ENCODE results near the gene NCOA1. TPM values are rescaled to one million over a fixed set of nuclear protein-coding genes. Genes with fewer than 3 reads are reported as not detected.
"Not testable (repeated sequence)": the region's sequence is repeated elsewhere in the genome, so short reads cannot be mapped to it uniquely, and the experiment has no call there.

NCOA1 gene
- total RNA-seq, 1 experiment from 2014 or later, result 11.6 TPM

GRCh38 chr2:24533574-24533973 lies 42.5 kb downstream of the NCOA1 start:
- H3K4me2 ChIP-seq; H3K4me3 ChIP-seq; POLR2A ChIA-PET (ENCODE audit: unreplicated experiment); H3K27me3 ChIP-seq (ENCODE audit: insufficient read depth, low read depth); H4K20me1 ChIP-seq (ENCODE audit: insufficient read depth); CTCF ChIA-PET; H3K27ac ChIP-seq; intact Hi-C loops (cut with micrococcal nuclease; ENCODE audit: unreplicated experiment); DNase-seq; H3K9me3 ChIP-seq (ENCODE audit: insufficient read depth, low read depth); H3K36me3 ChIP-seq (ENCODE audit: low read depth); BruUV-seq (replicated peaks); H3K79me2 ChIP-seq (ENCODE audit: low read depth); H3K9me2 ChIP-seq (ENCODE audit: insufficient read depth); H3K4me1 ChIP-seq (replicated peaks; ENCODE audit: insufficient read depth); H3F3A ChIP-seq (ENCODE audit: insufficient read depth, low read depth); H2AFZ ChIP-seq: not testable (repeated sequence)

GRCh38 chr2:24538720-24539119 lies 47.7 kb downstream of the NCOA1 start:
- POLR2A ChIA-PET (ENCODE audit: unreplicated experiment), result no interaction called here
- no peak for DNase-seq
- no peaks in the 10 kb centered on the region for H3K36me3 ChIP-seq (ENCODE audit: low read depth)
- no peak for TF ChIP-seq CTCF (conservative IDR thresholded peaks at IDR 0.05)
- TF ChIP-seq EZH2 (IDR thresholded peaks at IDR 0.05; ENCODE audit: low read depth), result no peak
- intact Hi-C loops (cut with micrococcal nuclease; ENCODE audit: unreplicated experiment), result no loop called here
- no peak overlapping the region for H3K4me3 ChIP-seq
- H3K27ac ChIP-seq, result no peak overlapping the region
- H3K9me3 ChIP-seq (ENCODE audit: insufficient read depth, low read depth), result no peaks in the 10 kb centered on the region; the same call in 1 of the 2 replicates
- CTCF ChIA-PET, result no interaction called here
- no peaks in the 10 kb centered on the region for H3K79me2 ChIP-seq (ENCODE audit: low read depth)
- H3F3A ChIP-seq (ENCODE audit: insufficient read depth, low read depth), result no peaks in the 10 kb centered on the region
- no peak overlapping the region for H2AFZ ChIP-seq
- no peaks in the 10 kb centered on the region for H4K20me1 ChIP-seq (ENCODE audit: insufficient read depth)
- BruUV-seq (replicated peaks), result no TSS peak
- no peak overlapping the region for H3K4me2 ChIP-seq
- no peaks in the 10 kb centered on the region for H3K27me3 ChIP-seq (ENCODE audit: insufficient read depth, low read depth)
- no peaks in the 10 kb centered on the region for H3K4me1 ChIP-seq (replicated peaks; ENCODE audit: insufficient read depth)
- no peaks in the 10 kb centered on the region for H3K9me2 ChIP-seq (ENCODE audit: insufficient read depth)

GRCh38 chr2:24539258-24539657 lies 48.2 kb downstream of the NCOA1 start:
- intact Hi-C loops (cut with micrococcal nuclease; ENCODE audit: unreplicated experiment), result no loop called here
- Histone ChIP-seq H3K9me2 (ENCODE audit: insufficient read depth) (no peaks in the 10 kb centered on the region), H3K27me3 (ENCODE audit: insufficient read depth, low read depth) (no peaks in the 10 kb centered on the region), H3K36me3 (ENCODE audit: low read depth) (no peaks in the 10 kb centered on the region), H2AFZ (no peak overlapping the region), H3K9me3 (ENCODE audit: insufficient read depth, low read depth) (no peaks in the 10 kb centered on the region; the same call in 1 of the 2 replicates), H4K20me1 (ENCODE audit: insufficient read depth) (no peaks in the 10 kb centered on the region), H3K27ac (no peak overlapping the region), H3K4me3 (no peak overlapping the region), H3K79me2 (ENCODE audit: low read depth) (no peaks in the 10 kb centered on the region), H3K4me2 (no peak overlapping the region), H3F3A (ENCODE audit: insufficient read depth, low read depth) (no peaks in the 10 kb centered on the region), H3K4me1 (replicated peaks; ENCODE audit: insufficient read depth) (no peaks in the 10 kb centered on the region)
- CTCF ChIA-PET, result no interaction called here
- BruUV-seq (replicated peaks), result no TSS peak
- DNase-seq, result no peak
- TF ChIP-seq CTCF (conservative IDR thresholded peaks at IDR 0.05), result no peak
- POLR2A ChIA-PET (ENCODE audit: unreplicated experiment), result no interaction called here

DNA sequence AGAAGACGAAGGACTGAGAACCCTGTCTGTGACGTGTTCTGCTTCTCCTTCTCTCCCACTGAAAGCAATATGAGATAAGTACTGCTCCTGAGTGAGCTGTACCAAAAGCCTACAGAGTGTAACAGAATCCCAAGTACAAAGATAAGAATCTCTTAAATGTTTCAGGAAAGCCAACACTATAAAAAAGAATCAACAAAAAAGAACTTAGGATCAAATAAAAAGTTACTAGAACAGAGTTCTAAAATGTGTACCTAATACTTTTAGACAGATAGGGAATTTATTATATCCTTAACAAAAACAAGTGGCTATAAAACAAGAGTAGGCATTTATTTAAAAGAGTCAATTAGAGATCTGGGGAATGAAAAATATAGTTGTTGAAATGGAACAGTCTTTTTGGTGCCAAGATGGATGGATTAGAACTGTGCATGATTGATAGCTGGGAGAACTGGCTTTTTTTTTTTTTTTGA lies 49.0 kb downstream of the NCOA1 start:
- H3K36me3 ChIP-seq (ENCODE audit: low read depth), result no peaks in the 10 kb centered on the region
- H3K4me2 ChIP-seq, result no peak overlapping the region
- CTCF ChIA-PET, result no interaction called here
- no peak for DNase-seq
- no TSS peak for BruUV-seq (replicated peaks)
- H3K27me3 ChIP-seq (ENCODE audit: insufficient read depth, low read depth), result no peaks in the 10 kb centered on the region
- H3K9me2 ChIP-seq (ENCODE audit: insufficient read depth), result no peaks in the 10 kb centered on the region
- POLR2A ChIA-PET (ENCODE audit: unreplicated experiment), result no interaction called here
- no peaks in the 10 kb centered on the region for H3F3A ChIP-seq (ENCODE audit: insufficient read depth, low read depth)
- no peaks in the 10 kb centered on the region for H4K20me1 ChIP-seq (ENCODE audit: insufficient read depth)
- no peak overlapping the region for H2AFZ ChIP-seq
- no peak overlapping the region for H3K4me3 ChIP-seq
- TF ChIP-seq CTCF (conservative IDR thresholded peaks at IDR 0.05) (no peak), EZH2 (IDR thresholded peaks at IDR 0.05; ENCODE audit: low read depth) (no peak)
- intact Hi-C loops (cut with micrococcal nuclease; ENCODE audit: unreplicated experiment), result no loop called here
- H3K9me3 ChIP-seq (ENCODE audit: insufficient read depth, low read depth), result no peaks in the 10 kb centered on the region; the same call in 1 of the 2 replicates
- H3K27ac ChIP-seq, result no peak overlapping the region
- H3K4me1 ChIP-seq (replicated peaks; ENCODE audit: insufficient read depth), result no peaks in the 10 kb centered on the region
- H3K79me2 ChIP-seq (ENCODE audit: low read depth), result no peaks in the 10 kb centered on the region
